K562 (cell line): ENCODE results near the gene C1R. TPM values are rescaled to one million over a fixed set of nuclear protein-coding genes. Genes with fewer than 3 reads are reported as not detected.
"Not testable (repeated sequence)": the region's sequence is repeated elsewhere in the genome, so short reads cannot be mapped to it uniquely, and the experiment has no call there.

Source experiments
- ATAC-seq: fragments of 200-7000 bp; cut with Tn5 transposase; 3 replicates; pipeline ENCODE4 v1.9.1; 2020; ENCODE audit warnings: moderate library complexity
- BruUV-seq: library from RNA; stranded (reverse); fragments of 400-500 nt; replicated peaks from 2 replicates; lab custom pipeline; 2021; lab: Mats Ljungman, UMichigan
- CTCF ChIA-PET: fragments of 300-600 bp; formaldehyde crosslinking; extraction: SDS; loops from one replicate; lab custom pipeline; 2021; ENCODE audit warnings: low intra/inter-chr PET ratio; lab: Yijun Ruan, JAX
- POLR2A ChIA-PET: fragments of 300-600, 350-650 bp; sonication (Branson Sonifier 250); formaldehyde crosslinking; extraction: SDS; loops from one replicate; lab custom pipeline; 2021; ENCODE audit warnings: antibody characterized with exemption, inconsistent platforms; lab: Yijun Ruan, JAX
- DNase-seq, 4 experiments: peaks; one replicate each; pipeline versions ENCODE4 v3.0.0 to v3.0.0-alpha.2; 2011 to 2018; ENCODE audit warnings: low spot score in 3 of 4, mixed read lengths in 3 of 4; ENCODE audit errors: extremely low read depth in 1 of 4
- FAIRE-seq: peaks from 2 replicates; lab custom pipeline; 2011; peaks lifted over from hg19 to GRCh38; lab: Jason Lieb, UNC
- H2AFZ ChIP-seq: 2 replicates; pipeline ENCODE4 v1.6.0; 2011; ENCODE audit warnings: low read depth, low read length, control low read depth, inconsistent platforms
- H3K27ac ChIP-seq: fragments of 200-600 bp; 3 replicates; pipeline ENCODE4 v1.8.0; 2011; ENCODE audit warnings: low read depth, mild to moderate bottlenecking, control low read depth, inconsistent platforms, low read length, moderate library complexity, mixed read lengths; ENCODE audit errors: extremely low read depth
- H3K27me3 ChIP-seq, 2 experiments: fragments of 300-600 bp in 1 of 2; 2 replicates in 1 of 2; 3 replicates in 1 of 2; pipeline versions ENCODE4 v1.6.0 to v1.8.0; 2011; ENCODE audit warnings: inconsistent platforms in 2 of 2, low read length in 2 of 2, mild to moderate bottlenecking in 1 of 2, mixed read lengths in 1 of 2, moderate library complexity in 1 of 2; ENCODE audit not compliant: control insufficient read depth in 2 of 2, insufficient read depth in 2 of 2
- H3K36me3 ChIP-seq: fragments of 300-600 bp; 3 replicates; pipeline ENCODE4 v1.8.0; 2011; ENCODE audit warnings: mild to moderate bottlenecking, low read length, inconsistent platforms; ENCODE audit not compliant: control insufficient read depth, insufficient read depth
- H3K4me1 ChIP-seq, 2 experiments: fragments of 200-600 bp in 1 of 2; replicated peaks in 1 of 2; 2 replicates in 1 of 2; 3 replicates in 1 of 2; pipeline versions ENCODE4 v1.5.1 to v1.8.0; 2011; ENCODE audit warnings: inconsistent platforms in 2 of 2, low read length in 2 of 2, mild to moderate bottlenecking in 1 of 2, mixed read lengths in 1 of 2, moderate library complexity in 1 of 2; ENCODE audit not compliant: control insufficient read depth in 2 of 2, insufficient read depth in 2 of 2
- H3K4me2 ChIP-seq: 2 replicates; pipeline ENCODE4 v1.6.1; 2011; ENCODE audit warnings: low read length, control low read depth, inconsistent platforms, mixed read lengths; ENCODE audit not compliant: insufficient read depth
- H3K4me3 ChIP-seq: fragments of 200-600 bp; sonication (generic), shearing (Covaris generic); 2 replicates; pipeline ENCODE4 v1.5.1; 2016; ENCODE audit warnings: control low read depth, inconsistent platforms
- H3K79me2 ChIP-seq: fragments of 200-600 bp; 3 replicates; pipeline ENCODE4 v1.8.0; 2011; ENCODE audit warnings: low read length, inconsistent platforms; ENCODE audit not compliant: control insufficient read depth, insufficient read depth
- H3K9ac ChIP-seq, 2 experiments: 2 replicates each; pipeline versions ENCODE4 v1.6.0 to v1.6.1; 2011; ENCODE audit warnings: low read depth in 2 of 2, low read length in 2 of 2, control low read depth in 1 of 2, inconsistent platforms in 1 of 2, mild to moderate bottlenecking in 1 of 2, mixed read lengths in 1 of 2; ENCODE audit not compliant: insufficient read depth in 1 of 2
- H3K9me1 ChIP-seq: one replicate; pipeline ENCODE4 v1.6.0; 2011; ENCODE audit warnings: inconsistent platforms, mild to moderate bottlenecking, low read length, moderate library complexity; ENCODE audit not compliant: control insufficient read depth, insufficient read depth
- H3K9me3 ChIP-seq: replicated peaks from 2 replicates; pipeline ENCODE4 v1.5.1; 2011; ENCODE audit warnings: low read depth, low read length, inconsistent platforms; ENCODE audit not compliant: control insufficient read depth, insufficient read depth
- H4K20me1 ChIP-seq: replicated peaks from 2 replicates; pipeline ENCODE4 v1.6.1; 2011; ENCODE audit warnings: low read length, inconsistent platforms, mixed read lengths; ENCODE audit not compliant: control insufficient read depth, insufficient read depth
- BACH1 ChIP-seq: fragments of 200-800 bp; sonication (Bioruptor generic); IDR thresholded peaks from 2 replicates; pipeline ENCODE4 v1.6.1; 2016; ENCODE audit warnings: missing genetic modification characterization, missing compliant biosample characterization
- BRF1 ChIP-seq: IDR thresholded peaks from 3 replicates; pipeline ENCODE4 v1.6.1; 2011; ENCODE audit warnings: borderline replicate concordance, mild to moderate bottlenecking; ENCODE audit not compliant: insufficient read length; ENCODE audit errors: extremely low read depth
- CBX5 ChIP-seq: IDR thresholded peaks from 2 replicates; pipeline ENCODE4 v1.6.1; 2014; ENCODE audit warnings: low read depth, borderline replicate concordance
- CHD1 ChIP-seq: fragments of 200-600 bp; sonication (generic); IDR thresholded peaks from one replicate; pipeline ENCODE4 v1.6.1; 2012; ENCODE audit warnings: mild to moderate bottlenecking, moderate library complexity, low read length, inconsistent platforms
- IRF9 ChIP-seq: fragments of 450-650 bp; IDR thresholded peaks from 2 replicates; pipeline ENCODE4 v1.6.1; 2016; ENCODE audit warnings: missing biosample characterization, missing genetic modification characterization
- NUFIP1 ChIP-seq: fragments of 450-650 bp; IDR thresholded peaks from 2 replicates; pipeline ENCODE4 v1.6.1; 2018; ENCODE audit not compliant: partially characterized antibody
- PURB ChIP-seq: sonication (generic); formaldehyde crosslinking; IDR thresholded peaks from 2 replicates; pipeline ENCODE4 v1.9.0; 2021; ENCODE audit warnings: low read depth, mild to moderate bottlenecking, missing genetic modification reagents
- SIN3A ChIP-seq, 2 experiments: fragments of 150-350 bp in 1 of 2; IDR thresholded peaks; 2 replicates each; pipeline ENCODE4 v1.6.1; 2011 to 2016; ENCODE audit warnings: borderline replicate concordance in 2 of 2, low read depth in 2 of 2, low read length in 2 of 2, mild to moderate bottlenecking in 2 of 2, moderate library complexity in 2 of 2; ENCODE audit not compliant: control insufficient read depth in 1 of 2
- YY1 ChIP-seq, 3 experiments: IDR thresholded peaks; 2 replicates each; pipeline ENCODE4 v1.6.1; 2011; ENCODE audit warnings: low read length in 2 of 3, mild to moderate bottlenecking in 2 of 3, moderate library complexity in 2 of 3, borderline replicate concordance in 1 of 3, control low read depth in 1 of 3, low read depth in 1 of 3; ENCODE audit not compliant: insufficient read depth in 3 of 3, insufficient replicate concordance in 2 of 3, control insufficient read depth in 1 of 3, insufficient read length in 1 of 3; ENCODE audit errors: extremely low read depth in 1 of 3
- ZNF12 ChIP-seq: sonication (generic); formaldehyde crosslinking; IDR thresholded peaks from 2 replicates; pipeline ENCODE4 v1.4.0; 2020; ENCODE audit warnings: mild to moderate bottlenecking, missing genetic modification reagents
- WGBS: fragments of 100-300 bp; shearing (Covaris generic); methylation state at CpG from one replicate; pipeline ENCODE4 v1.1.6; 2016; ENCODE audit warnings: low coverage, mixed read lengths; ENCODE audit not compliant: insufficient coverage; ENCODE audit errors: missing lambda C conversion rate; 5-methylcytosine and 5-hydroxymethylcytosine counted together
- in situ Hi-C: fragments of 300-500 bp; cut with MboI; formaldehyde crosslinking; loops from 4 replicates; pipeline ENCODE4 v1.15.0; 2018; ENCODE audit warnings: inconsistent platforms, mixed read lengths
- intact Hi-C: fragments of 100-400 bp; cut with micrococcal nuclease; formaldehyde crosslinking; loops from 2 replicates; pipeline ENCODE4 v1.14.2; 2022
- polyA plus RNA-seq, 8 experiments: library from polyadenylated mRNA; depleted of rRNA in 4 of 8; stranded (reverse) in 5 of 8; unstranded in 3 of 8; fragments of >200 nt; fragmentation: Nextera tagmentation in 2 of 8; fragmentation: Illumina TruSeq in 1 of 8; extraction: Ambion mirVana in 2 of 8; extraction: Trizol in 1 of 8; gene quantifications; 2 replicates each; pipeline versions ENCODE4 v1.2.1 to v1.2.3, GENCODE V29; 2011 to 2014; ENCODE audit warnings: inconsistent platforms in 1 of 8, missing spikeins in 1 of 8
- total RNA-seq, 7 experiments: library from RNA; depleted of rRNA in 6 of 7; stranded (reverse); fragments of >200 nt in 6 of 7; fragmentation: Illumina TruSeq in 2 of 7; extraction: Trizol in 2 of 7; gene quantifications; 2 replicates each; pipeline versions ENCODE4 v1.2.1 to v1.2.3, GENCODE V29; 2011 to 2021; ENCODE audit warnings: low replicate concordance in 1 of 7

C1R gene
- total and polyA plus RNA-seq, 9 of the 15 experiments (the other 6 are each of a cell fraction or from before 2014, with no cell fraction given) = 0.07 to 1.0 (median 0.33) TPM; not detected in 1

- TF ChIP-seq BRF1 = no peak
- no peak for TF ChIP-seq YY1 (IDR thresholded peaks at IDR 0.05; ENCODE audit: borderline replicate concordance in 1 of 3, control insufficient read depth in 1 of 3, extremely low read depth in 1 of 3, insufficient read depth in 3 of 3, insufficient read length in 1 of 3, insufficient replicate concordance in 2 of 3, low read depth in 1 of 3, low read length in 2 of 3)
- TF ChIP-seq IRF9 (tag) = no peak
- TF ChIP-seq NUFIP1 = no peak
- no peak for TF ChIP-seq CBX5
- TF ChIP-seq ZNF12 (CRISPR knock-in tag) = no peak
- TF ChIP-seq CHD1 = no peak
- no peak for TF ChIP-seq SIN3A (IDR thresholded peaks at IDR 0.05; ENCODE audit: borderline replicate concordance in 2 of 2, control insufficient read depth in 1 of 2, low read depth in 2 of 2, low read length in 2 of 2)
- TF ChIP-seq PURB = no peak
- no peak for TF ChIP-seq BACH1 (tag)
These were observed 37.3 kb downstream of the C1R start (continued) for GRCh38 chr12:7054925-7055324.

- H3K9me3 ChIP-seq = not testable (repeated sequence)
These were observed 42.3 kb downstream of the C1R start for GRCh38 chr12:7049973-7050372.

GRCh38 chr12:7049445-7049951 lies 42.7 kb downstream of the C1R start:
- H3K4me3 ChIP-seq, H3K9me1 ChIP-seq, H3K4me2 ChIP-seq, H3K27me3 ChIP-seq, BruUV-seq, H4K20me1 ChIP-seq, H3K36me3 ChIP-seq, in situ Hi-C loops, H3K79me2 ChIP-seq, H2AFZ ChIP-seq, H3K27ac ChIP-seq, intact Hi-C loops, FAIRE-seq, H3K9me3 ChIP-seq, CTCF ChIA-PET, H3K9ac ChIP-seq, H3K4me1 ChIP-seq, DNase-seq, ATAC-seq: not testable (repeated sequence)
- WGBS = 69% methylated on average over 10 of the region's 10 CpGs
- POLR2A ChIA-PET = interaction anchor here (0.7 kb wide), 1 partner anchor 12 kb away, joined by 3 read pairs; no protein-coding TSS in a partner anchor

More at GRCh38 chr12:7049973-7050372, 42.3 kb downstream of the C1R start:
- H3K9me1 ChIP-seq, H3K4me2 ChIP-seq, H3K27ac ChIP-seq, H3K79me2 ChIP-seq, H3K36me3 ChIP-seq, intact Hi-C loops, in situ Hi-C loops, DNase-seq, ATAC-seq, BruUV-seq, CTCF ChIA-PET, POLR2A ChIA-PET, H3K4me3 ChIP-seq, H2AFZ ChIP-seq, FAIRE-seq, H4K20me1 ChIP-seq, H3K27me3 ChIP-seq, H3K9ac ChIP-seq, H3K4me1 ChIP-seq: not testable (repeated sequence)
- WGBS = 60% methylated on average over 1 of the region's 3 CpGs
